Measurements from ENCODE around the gene STIM2. TPM values are rescaled to one million over a fixed set of nuclear protein-coding genes. Genes with fewer than 3 reads are reported as not detected.

STIM2 gene
- polyA plus RNA-seq, 3 donors: 3.8 to 18.4 (median 7.6) TPM

GRCh38 chr4:27043200-27043599 is 182.6 kb downstream of the STIM2 start:
- no peak overlapping the region for H3K27ac ChIP-seq (ENCODE audit: low read depth, low read length)
- 65 to 84% (median 83%) methylated on average over 1 of the region's 1 CpG for WGBS, 3 donors

GRCh38 chr4:27046851-27047250 is 186.2 kb downstream of the STIM2 start:
- 18 to 39% (median 37%) methylated on average over 1 of the region's 1 CpG for WGBS, 3 donors
- no peak overlapping the region for H3K27ac ChIP-seq (ENCODE audit: low read depth, low read length)

- H3K27ac ChIP-seq (ENCODE audit: low read depth, low read length): no peak overlapping the region
- WGBS, 3 donors: 6 to 16% (median 12%) methylated on average over 19 of the region's 19 CpGs
These were observed 188.0 kb downstream of the STIM2 start for GRCh38 chr4:27048429-27049238.

- WGBS, 3 donors: 71 to 76% (median 76%) methylated on average over 8 of the region's 8 CpGs
- H3K27ac ChIP-seq (ENCODE audit: low read depth, low read length): no peak overlapping the region
These were observed 188.7 kb downstream of the STIM2 start for GRCh38 chr4:27049239-27049829.

- H3K27ac ChIP-seq (ENCODE audit: low read depth, low read length): no peak overlapping the region
- 81 to 94% (median 89%) methylated on average over 3 of the region's 3 CpGs for WGBS, 3 donors
These were observed 190.1 kb downstream of the STIM2 start for GRCh38 chr4:27050731-27051130.

- 37 to 70% (median 66%) methylated on average over 3 of the region's 3 CpGs for WGBS, 3 donors
- no peak overlapping the region for H3K27ac ChIP-seq (ENCODE audit: low read depth, low read length)
These were observed 194.7 kb downstream of the STIM2 start for GRCh38 chr4:27055221-27055760.

GRCh38 chr4:27056281-27056680 is 195.6 kb downstream of the STIM2 start:
- H3K27ac ChIP-seq (ENCODE audit: low read depth, low read length): no peak overlapping the region
- WGBS, 3 donors: 76 to 92% (median 88%) methylated on average over 16 of the region's 16 CpGs

- 80 to 90% (median 84%) methylated on average over 10 of the region's 10 CpGs for WGBS, 3 donors
- H3K27ac ChIP-seq (ENCODE audit: low read depth, low read length): no peak overlapping the region
These were observed 196.4 kb downstream of the STIM2 start for GRCh38 chr4:27057053-27057452.

- WGBS, 3 donors: 87 to 90% (median 87%) methylated on average over 6 of the region's 6 CpGs
- no peak overlapping the region for H3K27ac ChIP-seq (ENCODE audit: low read depth, low read length)
These were observed 197.0 kb downstream of the STIM2 start for GRCh38 chr4:27057662-27058061.

GRCh38 chr4:27058819-27059406 is 198.3 kb downstream of the STIM2 start:
- H3K27ac ChIP-seq (ENCODE audit: low read depth, low read length): no peak overlapping the region
- WGBS, 3 donors: 45 to 73% (median 53%) methylated on average over 5 of the region's 5 CpGs

GRCh38 chr4:27059446-27059845 is 198.8 kb downstream of the STIM2 start:
- H3K27ac ChIP-seq (ENCODE audit: low read depth, low read length): no peak overlapping the region
- WGBS, 3 donors: 59 to 80% (median 79%) methylated on average over 5 of the region's 5 CpGs

GRCh38 chr4:27062256-27062655 is 201.6 kb downstream of the STIM2 start:
- H3K27ac ChIP-seq (ENCODE audit: low read depth, low read length): no peak overlapping the region
- 81 to 86% (median 82%) methylated on average over 7 of the region's 7 CpGs for WGBS, 3 donors

GRCh38 chr4:27066591-27066990 is 205.9 kb downstream of the STIM2 start:
- no peak overlapping the region for H3K27ac ChIP-seq (ENCODE audit: low read depth, low read length)
- WGBS, 3 donors: 48 to 66% (median 50%) methylated on average over 3 of the region's 3 CpGs

- 60 to 76% (median 74%) methylated on average over 14 of the region's 14 CpGs for WGBS, 3 donors
- no peak overlapping the region for H3K27ac ChIP-seq (ENCODE audit: low read depth, low read length)
These were observed 207.7 kb downstream of the STIM2 start for GRCh38 chr4:27068151-27068867.

Measured in adipose tissue (tissue), 3 donors.